HTR-8/SVneo (cell line): ENCODE data around the gene SNX30.
"Not testable (repeated sequence)": the region's sequence is repeated elsewhere in the genome, so short reads cannot be mapped to it uniquely, and the experiment has no call there.

Experiments
- DNase-seq: peaks from one replicate; pipeline ENCODE4 v3.0.0; 2011; ENCODE audit warnings: low spot score, mixed read lengths; ENCODE audit not compliant: insufficient read length
- FAIRE-seq: peaks from 2 replicates; lab custom pipeline; 2011; peaks lifted over from hg19 to GRCh38; lab: Jason Lieb, UNC

Gene SNX30, protein sequence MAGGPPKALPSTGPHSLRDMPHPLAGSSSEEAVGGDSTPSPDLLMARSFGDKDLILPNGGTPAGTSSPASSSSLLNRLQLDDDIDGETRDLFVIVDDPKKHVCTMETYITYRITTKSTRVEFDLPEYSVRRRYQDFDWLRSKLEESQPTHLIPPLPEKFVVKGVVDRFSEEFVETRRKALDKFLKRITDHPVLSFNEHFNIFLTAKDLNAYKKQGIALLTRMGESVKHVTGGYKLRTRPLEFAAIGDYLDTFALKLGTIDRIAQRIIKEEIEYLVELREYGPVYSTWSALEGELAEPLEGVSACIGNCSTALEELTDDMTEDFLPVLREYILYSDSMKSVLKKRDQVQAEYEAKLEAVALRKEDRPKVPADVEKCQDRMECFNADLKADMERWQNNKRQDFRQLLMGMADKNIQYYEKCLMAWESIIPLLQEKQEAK

GRCh38 chr9:112750016-112750763 lies at the start of gene SNX30:
SNX30 (plus strand) TSS chr9:112750760; CDS start chr9:112751002, 242 bp downstream.
- DNase-seq = peak; percentile 79
- peak; percentile 79 for FAIRE-seq

DNA sequence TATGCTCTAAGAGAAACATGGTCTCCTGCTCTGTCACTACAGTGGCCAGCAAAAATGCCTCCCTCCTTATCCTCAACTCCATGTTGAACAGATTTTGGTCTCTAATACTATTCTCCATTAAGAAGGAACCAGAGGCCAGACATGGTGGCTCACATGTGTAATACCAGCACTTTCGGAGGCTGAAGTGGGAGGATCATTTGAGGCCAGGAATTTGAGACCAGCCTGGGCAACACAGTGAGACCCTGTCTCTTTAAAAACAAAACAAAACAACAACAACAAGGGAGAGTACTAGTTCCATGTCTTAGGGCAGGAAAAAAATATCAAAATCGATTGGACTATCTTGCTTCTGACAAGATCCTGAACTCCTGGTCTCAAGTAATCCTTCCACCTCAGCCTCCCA lies 47.3 kb upstream of the SNX30 start:
- FAIRE-seq (no peak), DNase-seq (no peak)

DNA sequence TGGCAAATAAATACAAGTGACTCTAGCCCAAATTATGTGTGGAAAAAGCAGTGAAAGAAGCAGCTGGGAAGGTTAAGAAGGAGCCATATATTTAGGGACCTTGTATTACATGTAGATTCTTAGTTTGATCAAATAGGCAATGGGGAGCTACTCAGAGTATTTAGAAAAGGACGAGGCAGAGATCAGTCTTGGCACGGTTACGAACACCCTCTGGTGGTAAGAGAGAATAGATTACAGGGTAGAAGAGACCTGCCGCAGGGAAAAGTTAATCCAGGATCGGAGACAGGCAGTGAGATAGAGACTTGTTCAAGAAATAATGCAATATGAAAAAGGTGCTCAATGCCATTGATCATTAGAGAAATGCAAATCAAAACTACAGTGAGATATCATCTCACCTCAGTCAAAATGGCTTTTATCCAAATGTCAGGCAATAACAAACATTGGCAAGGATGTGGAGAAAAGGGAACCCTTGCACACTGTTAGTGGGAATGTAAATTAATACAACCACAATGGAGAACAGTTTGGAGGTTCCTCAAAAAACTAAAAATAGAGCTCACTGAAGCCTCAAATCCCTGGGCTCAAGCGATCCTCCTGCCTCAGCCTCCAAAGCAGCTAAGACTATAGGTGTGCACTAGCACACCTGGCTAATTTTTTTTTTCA lies 44.7 kb upstream of the SNX30 start:
- peak; percentile 13 for DNase-seq
- no peak for FAIRE-seq

GRCh38 chr9:112711050-112711689 lies 39.4 kb upstream of the SNX30 start:
- no peak for FAIRE-seq
- DNase-seq = peak; percentile 9

DNA sequence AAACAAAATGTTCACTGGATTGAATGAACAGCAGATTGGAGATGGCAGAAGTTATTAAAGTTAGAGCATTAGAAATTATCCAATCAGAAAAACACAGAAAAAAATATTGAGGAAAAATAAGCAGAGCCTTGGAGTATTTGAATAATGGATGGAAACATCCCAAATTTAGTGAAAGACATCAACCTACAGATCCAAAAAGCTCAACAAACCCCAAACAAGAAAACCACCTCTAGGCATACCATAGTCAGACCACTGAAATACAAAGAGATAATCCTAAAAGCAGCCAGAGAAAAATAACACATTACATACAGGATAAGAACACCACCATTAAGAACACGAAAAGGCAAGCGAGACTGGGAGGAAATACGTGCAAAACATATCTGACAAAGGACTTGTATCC lies 37.9 kb upstream of the SNX30 start:
- no peak for FAIRE-seq
- no peak for DNase-seq

DNA sequence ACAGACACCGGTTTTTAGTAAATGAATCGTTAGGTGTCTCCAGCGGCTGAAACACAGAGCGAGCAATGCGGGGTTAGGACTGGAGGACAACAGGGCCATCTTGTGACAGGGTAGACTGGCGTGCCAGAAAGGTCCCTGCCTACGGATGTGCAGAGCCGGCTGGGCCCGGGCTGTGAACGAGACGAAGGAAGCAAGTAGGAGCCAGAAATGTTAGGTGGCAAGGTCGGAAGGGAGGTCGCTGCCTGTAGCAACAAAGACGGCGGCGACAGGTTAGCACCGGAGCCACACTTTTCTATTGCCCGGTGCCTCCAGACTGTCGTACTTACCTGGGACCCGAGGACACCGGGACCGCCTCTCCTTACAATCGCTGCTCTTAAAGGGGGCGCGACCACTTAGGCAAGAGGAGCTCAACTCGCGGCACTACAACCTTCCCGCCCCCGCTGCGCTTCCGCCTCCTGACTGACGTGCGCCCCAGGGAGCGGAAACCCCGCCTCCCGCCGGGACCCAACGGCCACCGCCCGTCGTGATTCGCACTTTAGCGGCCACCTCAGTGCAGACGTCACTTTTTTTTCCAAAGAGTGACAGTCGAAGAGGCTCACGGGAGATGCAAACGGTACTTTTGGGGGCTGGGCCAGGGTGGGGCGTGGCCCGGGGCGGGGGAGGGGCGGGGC lies 32.8 kb upstream of the SNX30 start, which contains the start of gene INIP:
Gene INIP, minus strand, starts transcription at position 457 of the 671 bp plus-strand sequence. CDS start 1,632 bp downstream, outside the sequence.
- no peak for FAIRE-seq
- DNase-seq = peak; percentile 95

DNA sequence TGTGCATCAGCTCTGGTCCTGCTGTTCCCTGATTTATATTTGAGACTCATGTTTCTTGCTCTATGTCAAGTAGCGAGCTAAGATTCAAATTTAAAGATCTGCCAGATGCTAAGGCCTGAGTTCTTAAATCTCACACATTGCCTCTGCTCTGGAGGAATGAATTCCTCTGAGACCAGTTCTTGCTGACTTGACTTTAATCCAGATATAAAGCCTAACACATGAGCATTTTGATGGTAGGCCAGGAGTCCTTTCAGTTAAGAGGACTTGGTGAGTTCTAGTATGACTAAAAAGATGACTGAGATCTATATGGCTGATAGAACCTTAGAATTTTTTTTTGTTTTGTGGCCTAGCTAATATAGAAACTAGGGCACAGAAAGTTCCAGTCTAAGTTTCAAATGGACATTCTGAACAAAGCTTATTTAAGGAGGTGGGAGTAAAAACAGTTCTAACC lies 31.3 kb upstream of the SNX30 start:
- DNase-seq (no peak), FAIRE-seq (no peak)

DNA sequence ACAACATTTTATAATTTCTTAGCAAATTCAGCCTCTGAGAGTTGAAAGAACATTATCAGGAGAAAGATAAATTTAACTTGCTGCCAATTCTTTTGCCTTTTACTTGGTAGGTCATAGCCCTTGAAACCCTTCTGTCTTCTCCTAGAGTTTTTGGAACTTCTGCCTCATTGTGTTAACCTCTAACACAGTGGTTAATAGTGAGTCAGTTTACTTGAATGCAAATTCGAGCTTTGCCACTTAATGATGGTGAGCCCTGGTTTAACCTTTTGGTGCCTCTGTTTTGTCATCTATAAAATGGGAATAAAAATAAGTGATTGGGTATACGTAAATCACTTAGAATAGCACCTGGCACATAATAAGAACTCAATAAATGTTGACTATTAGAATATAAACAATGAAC lies 30.9 kb upstream of the SNX30 start:
- no peak for FAIRE-seq

DNA sequence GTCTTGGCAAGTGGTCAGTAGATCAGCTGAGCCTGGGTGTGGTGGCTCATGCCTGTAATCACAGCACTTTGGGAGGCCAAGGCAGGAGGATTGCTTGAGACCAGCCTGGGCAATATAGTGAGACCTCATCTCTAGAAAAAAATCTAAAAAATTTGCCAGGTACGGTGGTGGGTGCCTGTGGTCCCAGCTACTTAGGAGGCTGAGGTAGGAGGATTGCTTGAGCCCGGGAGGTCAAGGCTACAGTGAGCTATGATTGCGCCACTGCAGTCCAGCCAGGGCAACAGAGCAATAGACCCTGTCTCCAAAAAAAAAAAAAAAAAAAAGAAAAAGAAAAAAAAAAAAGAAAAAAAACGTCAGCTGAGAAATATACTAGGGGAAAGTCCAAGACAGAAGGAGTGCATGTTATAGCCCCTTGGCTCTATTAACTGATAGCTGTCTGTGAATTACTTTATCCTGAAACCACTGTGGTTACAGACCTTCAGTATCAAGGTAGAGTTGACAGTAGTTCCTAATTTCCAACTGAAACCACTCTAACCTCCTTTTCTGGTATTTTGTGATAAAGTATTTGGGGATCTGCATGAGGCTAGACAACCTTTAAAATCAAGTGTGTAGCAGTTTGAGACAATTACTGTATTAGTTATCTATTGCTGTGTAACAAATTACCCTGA lies 30.3 kb upstream of the SNX30 start:
- FAIRE-seq (no peak), DNase-seq (no peak)

More for the DNA sequence above, 30.9 kb upstream of the SNX30 start:
- DNase-seq = no peak

- FAIRE-seq, DNase-seq: not testable (repeated sequence)
These were observed 27.8 kb upstream of the SNX30 start for GRCh38 chr9:112722749-112723148.

DNA sequence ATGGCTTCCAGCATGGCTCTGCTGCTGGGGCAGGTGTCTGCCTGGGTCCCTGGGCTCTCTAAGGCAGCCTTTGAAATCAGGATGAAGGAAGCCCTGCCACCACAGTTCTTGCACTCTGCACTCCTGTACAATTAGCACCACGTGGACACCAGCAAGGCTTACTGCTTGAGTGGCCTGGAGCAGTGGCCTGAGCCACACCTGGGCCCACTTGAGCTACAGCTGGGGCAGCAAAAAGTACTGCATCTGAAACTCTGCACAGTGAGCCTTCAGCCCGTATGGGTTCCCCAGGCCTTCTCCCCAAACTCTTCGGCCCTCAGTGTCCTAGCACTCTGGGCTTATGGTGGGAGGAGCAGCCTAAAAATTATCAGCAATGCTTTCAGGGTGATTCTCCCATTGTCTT lies 24.6 kb upstream of the SNX30 start:
- FAIRE-seq = no peak

GRCh38 chr9:112726428-112726827 lies 24.1 kb upstream of the SNX30 start:
- DNase-seq = no peak
- no peak for FAIRE-seq

More for the DNA sequence above, 24.6 kb upstream of the SNX30 start:
- DNase-seq = no peak

DNA sequence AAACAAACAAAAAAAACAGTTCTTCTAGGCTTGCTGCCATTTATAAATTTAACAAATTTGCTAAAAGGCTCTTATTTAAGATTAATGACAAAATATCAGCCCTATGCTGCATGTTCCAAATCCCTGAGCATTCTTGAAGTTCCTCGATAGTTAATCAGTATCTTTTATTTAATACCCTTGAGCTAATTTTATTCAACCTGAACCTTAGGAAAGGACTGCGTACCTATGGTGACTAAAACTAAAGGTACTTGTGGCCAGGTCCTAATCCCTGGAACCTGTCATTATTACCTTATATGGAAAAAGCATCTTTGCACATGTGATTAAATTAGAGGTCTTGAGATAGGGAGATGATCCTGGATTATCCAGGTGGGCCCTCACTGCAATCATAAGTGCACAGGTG lies 22.2 kb upstream of the SNX30 start:
- no peak for DNase-seq
- FAIRE-seq = no peak

DNA sequence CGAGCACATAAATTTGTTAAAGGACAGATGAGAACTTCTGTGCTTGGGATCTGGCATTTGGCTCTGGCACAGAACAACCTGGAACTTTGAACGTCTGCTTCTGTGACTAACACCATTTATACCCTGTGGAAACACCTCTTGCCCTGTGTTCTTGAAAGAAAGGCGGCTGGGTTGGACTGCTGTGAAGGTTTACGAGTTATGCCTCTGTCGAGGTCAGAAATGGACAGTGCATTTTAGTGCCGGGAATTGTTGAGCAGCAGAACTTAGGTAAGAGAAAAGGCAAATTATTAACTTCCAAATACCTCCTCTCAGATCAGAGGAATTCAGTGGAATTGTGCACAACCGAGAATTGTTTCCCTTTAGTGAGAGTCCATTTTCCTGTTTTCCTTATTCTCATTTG lies 18.6 kb upstream of the SNX30 start:
- no peak for DNase-seq
- FAIRE-seq = no peak

GRCh38 chr9:112734892-112735291 lies 15.7 kb upstream of the SNX30 start:
- DNase-seq (no peak), FAIRE-seq (no peak)

DNA sequence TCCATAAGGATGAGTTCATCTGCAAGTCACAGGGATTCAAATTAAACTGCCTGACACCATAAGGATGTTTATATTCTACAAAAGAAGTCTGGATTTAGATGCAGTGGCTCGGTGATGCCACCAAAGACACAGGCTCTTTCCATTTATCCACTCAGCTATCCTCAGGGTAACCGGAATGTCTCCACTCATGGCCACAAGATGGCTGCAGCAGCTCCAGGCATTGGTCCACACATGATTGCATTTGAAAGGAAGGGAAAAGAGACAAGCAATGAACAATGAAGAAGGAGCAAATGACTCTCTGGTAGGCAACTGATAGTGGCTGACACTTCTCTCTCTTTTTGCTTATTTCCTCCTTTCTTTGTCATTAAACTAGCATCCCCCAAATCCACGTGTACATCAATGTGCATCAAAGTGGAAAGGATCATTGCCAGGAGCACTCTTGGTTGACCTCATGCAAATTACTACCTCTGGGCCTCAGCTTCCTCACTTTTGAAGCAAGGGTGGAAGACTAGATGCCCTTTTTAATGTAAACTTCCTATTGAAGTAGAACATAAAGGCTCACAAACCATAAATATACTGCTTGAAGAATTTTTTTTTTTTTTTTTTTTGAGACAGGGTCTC lies 7.2 kb upstream of the SNX30 start:
- DNase-seq (no peak), FAIRE-seq (no peak)

- DNase-seq = no peak
- no peak for FAIRE-seq
These were observed 6.4 kb upstream of the SNX30 start for GRCh38 chr9:112744177-112744576.

GRCh38 chr9:112747094-112747493 lies 3.5 kb upstream of the SNX30 start:
- DNase-seq (no peak), FAIRE-seq (no peak)

- FAIRE-seq (no peak), DNase-seq (no peak)
These were observed 150 bp downstream of the SNX30 start for GRCh38 chr9:112750764-112751055.
